HG02678 (cell line): ENCODE measurements around the gene ST6GAL1.
"Not testable (repeated sequence)": the region's sequence is repeated elsewhere in the genome, so short reads cannot be mapped to it uniquely, and the experiment has no call there.

Experiments
- ATAC-seq: cut with Tn5 transposase; IDR thresholded peaks from one replicate; pipeline ENCODE4 v1.9.1; 2021; ENCODE audit warnings: mild to moderate bottlenecking, moderate library complexity; ENCODE audit not compliant: unreplicated experiment

ST6GAL1 gene

GRCh38 chr3:187017511-187018230, 87.3 kb downstream of the ST6GAL1 start:
- ATAC-seq = no peak

- no peak for ATAC-seq
Observed at GRCh38 chr3:187019542-187020072, 89.3 kb downstream of the ST6GAL1 start.

- ATAC-seq = no peak
Observed at GRCh38 chr3:187020376-187020775, 90.0 kb downstream of the ST6GAL1 start.

- ATAC-seq = peak; percentile 41
Observed at GRCh38 chr3:187021748-187022402, 91.5 kb downstream of the ST6GAL1 start.

GRCh38 chr3:187022403-187023029, 92.2 kb downstream of the ST6GAL1 start:
- no peak for ATAC-seq

- ATAC-seq = not testable (repeated sequence)
Observed at GRCh38 chr3:187023340-187023739, 93.0 kb downstream of the ST6GAL1 start.

- no peak for ATAC-seq
Observed at GRCh38 chr3:187024536-187025226, 94.4 kb downstream of the ST6GAL1 start.

GRCh38 chr3:187025254-187025655, 94.9 kb downstream of the ST6GAL1 start:
- ATAC-seq = peak; percentile 37

- peak; percentile 29 for ATAC-seq
Observed at GRCh38 chr3:187025656-187026316, 95.5 kb downstream of the ST6GAL1 start.

GRCh38 chr3:187026317-187026670, 96.0 kb downstream of the ST6GAL1 start:
- no peak for ATAC-seq

- ATAC-seq = no peak
Observed at GRCh38 chr3:187027531-187028278, 97.4 kb downstream of the ST6GAL1 start.

- no peak for ATAC-seq
Observed at GRCh38 chr3:187031934-187032333, 101.6 kb downstream of the ST6GAL1 start.

- ATAC-seq = no peak
Observed at GRCh38 chr3:187036394-187036793, 106.1 kb downstream of the ST6GAL1 start.

GRCh38 chr3:187039100-187039722, 108.9 kb downstream of the ST6GAL1 start:
- ATAC-seq = no peak

- no peak for ATAC-seq
Observed at GRCh38 chr3:187039723-187040414, 109.5 kb downstream of the ST6GAL1 start.

GRCh38 chr3:187040516-187041361, 110.4 kb downstream of the ST6GAL1 start:
- ATAC-seq = no peak

- ATAC-seq = peak; percentile 53
Observed at GRCh38 chr3:187041362-187042307, 111.3 kb downstream of the ST6GAL1 start.
